ENCODE results near the gene CATSPERZ.

DNA sequence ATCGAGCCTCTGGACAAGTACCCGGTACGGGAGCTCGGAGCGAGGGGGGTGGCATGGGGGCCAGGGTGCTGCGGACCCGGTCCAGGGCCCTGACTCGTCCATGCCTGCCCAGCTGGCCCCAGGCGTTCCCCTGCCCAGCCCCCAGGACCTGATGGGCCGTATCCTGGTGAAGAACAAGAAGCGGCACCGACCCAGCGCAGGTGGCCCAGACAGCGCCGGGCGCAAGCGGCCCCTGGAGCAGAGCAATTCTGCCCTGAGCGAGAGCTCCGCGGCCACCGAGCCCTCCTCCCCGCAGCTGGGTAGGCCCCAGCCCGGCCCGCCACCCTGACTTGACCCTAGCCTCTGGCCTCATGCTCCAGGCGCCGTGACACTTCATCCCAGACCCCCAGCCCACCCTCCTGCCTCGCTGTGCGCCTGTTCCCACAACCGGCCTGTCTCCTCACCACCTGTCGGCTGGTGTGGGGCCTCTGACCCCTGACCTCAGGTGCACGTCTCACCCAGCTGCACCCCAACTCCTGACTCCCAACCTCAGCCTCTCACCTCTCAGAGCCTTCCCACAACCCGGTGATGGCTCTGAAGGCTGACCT is 41.1 kb upstream of the CATSPERZ start:
- no peak for TF ChIP-seq MXI1 (conservative IDR thresholded peaks at IDR 0.05; ENCODE audit: poor library complexity, severe bottlenecking)
- TF ChIP-seq, protein P1, sequence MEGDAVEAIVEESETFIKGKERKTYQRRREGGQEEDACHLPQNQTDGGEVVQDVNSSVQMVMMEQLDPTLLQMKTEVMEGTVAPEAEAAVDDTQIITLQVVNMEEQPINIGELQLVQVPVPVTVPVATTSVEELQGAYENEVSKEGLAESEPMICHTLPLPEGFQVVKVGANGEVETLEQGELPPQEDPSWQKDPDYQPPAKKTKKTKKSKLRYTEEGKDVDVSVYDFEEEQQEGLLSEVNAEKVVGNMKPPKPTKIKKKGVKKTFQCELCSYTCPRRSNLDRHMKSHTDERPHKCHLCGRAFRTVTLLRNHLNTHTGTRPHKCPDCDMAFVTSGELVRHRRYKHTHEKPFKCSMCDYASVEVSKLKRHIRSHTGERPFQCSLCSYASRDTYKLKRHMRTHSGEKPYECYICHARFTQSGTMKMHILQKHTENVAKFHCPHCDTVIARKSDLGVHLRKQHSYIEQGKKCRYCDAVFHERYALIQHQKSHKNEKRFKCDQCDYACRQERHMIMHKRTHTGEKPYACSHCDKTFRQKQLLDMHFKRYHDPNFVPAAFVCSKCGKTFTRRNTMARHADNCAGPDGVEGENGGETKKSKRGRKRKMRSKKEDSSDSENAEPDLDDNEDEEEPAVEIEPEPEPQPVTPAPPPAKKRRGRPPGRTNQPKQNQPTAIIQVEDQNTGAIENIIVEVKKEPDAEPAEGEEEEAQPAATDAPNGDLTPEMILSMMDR (IDR thresholded peaks at IDR 0.05; ENCODE audit: poor library complexity, severe bottlenecking) = no peak
- no peak for TF ChIP-seq POLR2AphosphoS5 (IDR thresholded peaks at IDR 0.05)
- no peak for TF ChIP-seq EZH2 (IDR thresholded peaks at IDR 0.05; ENCODE audit: borderline replicate concordance, insufficient read depth, low read length, poor library complexity, severe bottlenecking)
- no peak for TF ChIP-seq SMC3 (conservative IDR thresholded peaks at IDR 0.05; ENCODE audit: poor library complexity)
- TF ChIP-seq TAF1 (IDR thresholded peaks at IDR 0.05; ENCODE audit: low read depth) = no peak

Data from neural cell (in vitro differentiated cells).